ENCODE results near the gene TBCA.

DNA sequence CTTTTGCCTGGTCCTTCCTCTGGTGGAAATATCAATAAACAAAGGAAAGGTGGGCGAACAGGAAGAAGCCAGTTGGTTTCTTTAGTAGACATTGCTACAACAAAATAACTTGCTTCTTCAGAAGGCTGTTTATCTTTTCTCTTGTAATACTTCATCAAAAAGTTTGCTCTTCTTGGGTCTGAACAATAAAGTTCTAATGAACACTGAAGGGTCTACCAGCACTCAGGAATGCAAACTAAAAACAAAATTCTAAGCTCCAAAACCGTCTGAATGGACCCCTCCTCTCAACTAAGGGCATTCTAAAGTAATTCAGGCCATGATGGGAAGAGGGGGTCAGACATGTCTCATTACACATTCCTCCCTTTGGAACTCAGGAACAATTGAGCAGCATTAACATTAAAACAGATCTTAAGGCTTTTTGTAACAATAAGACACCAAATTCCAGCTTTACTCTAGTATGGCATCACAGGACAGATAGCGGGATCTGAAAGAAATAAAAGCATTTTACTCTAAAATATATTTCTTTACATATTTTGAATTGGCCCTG lies 2.3 kb downstream of the TBCA start:
- TF ChIP-seq, protein P1, sequence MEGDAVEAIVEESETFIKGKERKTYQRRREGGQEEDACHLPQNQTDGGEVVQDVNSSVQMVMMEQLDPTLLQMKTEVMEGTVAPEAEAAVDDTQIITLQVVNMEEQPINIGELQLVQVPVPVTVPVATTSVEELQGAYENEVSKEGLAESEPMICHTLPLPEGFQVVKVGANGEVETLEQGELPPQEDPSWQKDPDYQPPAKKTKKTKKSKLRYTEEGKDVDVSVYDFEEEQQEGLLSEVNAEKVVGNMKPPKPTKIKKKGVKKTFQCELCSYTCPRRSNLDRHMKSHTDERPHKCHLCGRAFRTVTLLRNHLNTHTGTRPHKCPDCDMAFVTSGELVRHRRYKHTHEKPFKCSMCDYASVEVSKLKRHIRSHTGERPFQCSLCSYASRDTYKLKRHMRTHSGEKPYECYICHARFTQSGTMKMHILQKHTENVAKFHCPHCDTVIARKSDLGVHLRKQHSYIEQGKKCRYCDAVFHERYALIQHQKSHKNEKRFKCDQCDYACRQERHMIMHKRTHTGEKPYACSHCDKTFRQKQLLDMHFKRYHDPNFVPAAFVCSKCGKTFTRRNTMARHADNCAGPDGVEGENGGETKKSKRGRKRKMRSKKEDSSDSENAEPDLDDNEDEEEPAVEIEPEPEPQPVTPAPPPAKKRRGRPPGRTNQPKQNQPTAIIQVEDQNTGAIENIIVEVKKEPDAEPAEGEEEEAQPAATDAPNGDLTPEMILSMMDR (conservative IDR thresholded peaks at IDR 0.05 in 1 of 2, IDR thresholded peaks at IDR 0.05 in 1 of 2; ENCODE audit: extremely low read depth in 1 of 2, insufficient read depth in 1 of 2, low read depth in 1 of 2, low read length in 2 of 2): no peak
- TF ChIP-seq EZH2 (IDR thresholded peaks at IDR 0.05; ENCODE audit: borderline replicate concordance, low read length): no peak

Measured in mammary epithelial cell (primary cell).